Posterior vena cava (tissue), 2 donors: ENCODE measurements around the gene CAB39. TPM values are rescaled to one million over a fixed set of nuclear protein-coding genes. Genes with fewer than 3 reads are reported as not detected.
"Not testable (repeated sequence)": the region's sequence is repeated elsewhere in the genome, so short reads cannot be mapped to it uniquely, and the experiment has no call there.

Experiments
- DNase-seq: peaks from one replicate; pipeline ENCODE4 v3.0.0-alpha.2; 2020; ENCODE audit warnings: low spot score
- intact Hi-C, 2 donors: fragments of 100-400 bp; cut with DNase I; formaldehyde crosslinking; loops; one replicate each; pipeline versions ENCODE4 v1.14.1 to v1.14.2; 2022 to 2023
- total RNA-seq, 2 donors: library from RNA; stranded (reverse); fragmentation: NEBNext Ultra II Directional; extraction: Animal tissue kit (Norgen Biotek cat#: 25700); gene quantifications; one replicate each; pipeline ENCODE4 v1.2.1, GENCODE V29; 2021
- donor health status: DM: yes; HTN: yes; CAD: no.
- donor health status: DM: yes; HTN: yes; CAD: no.

The CAB39 gene
- total RNA-seq, 2 donors from 2014 or later = 62.3 to 76.0 TPM

DNA sequence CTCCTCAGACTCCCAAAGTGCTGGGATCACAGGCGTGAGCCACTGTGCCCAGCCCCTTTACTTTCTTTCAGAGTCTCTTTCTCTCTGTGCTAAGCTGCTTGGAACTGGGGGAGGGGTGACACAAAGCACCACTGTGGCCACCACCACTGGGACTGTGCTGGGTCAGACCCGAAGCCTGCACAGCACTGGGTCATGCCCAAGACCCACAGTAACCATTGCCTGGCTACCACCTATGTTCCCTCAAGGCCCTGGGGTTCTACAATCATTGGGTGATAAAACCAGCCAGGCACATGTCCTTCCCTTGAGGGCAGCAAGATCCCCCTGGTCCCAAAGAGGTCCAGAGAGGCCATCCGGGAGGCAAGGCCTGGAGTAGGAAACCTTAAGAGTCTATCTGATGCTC is 9.1 kb upstream of the CAB39 start:
- DNase-seq = no peak
- intact Hi-C loops = loop anchor here in 1 of 2 donors (2.0 kb wide), 1 partner anchor 61 kb away; no protein-coding TSS in a partner anchor

DNA sequence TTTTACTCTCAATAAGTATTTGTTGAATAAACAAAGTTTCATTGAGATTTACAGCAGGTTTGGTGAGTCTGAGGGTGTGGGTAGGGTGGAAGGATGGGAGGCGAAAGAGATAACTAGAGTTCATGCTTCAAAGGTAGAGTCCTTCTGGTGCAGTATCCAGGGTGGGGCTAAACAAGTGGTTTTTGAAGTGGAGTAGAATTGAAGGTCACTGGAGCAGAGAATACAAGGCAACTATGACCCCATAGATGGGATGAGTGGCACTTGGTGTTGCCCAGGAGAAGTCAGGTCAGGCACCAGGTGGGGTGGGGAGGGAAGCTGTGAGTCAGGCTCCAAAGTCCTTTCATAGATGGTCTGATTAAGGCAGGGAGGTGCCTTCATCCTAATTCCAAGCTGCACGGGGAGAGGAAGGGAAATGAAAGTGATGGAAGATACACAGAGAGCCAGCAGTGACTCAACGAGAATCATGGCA is 6.6 kb upstream of the CAB39 start:
- intact Hi-C loops = no loop called here
- no peak for DNase-seq

DNA sequence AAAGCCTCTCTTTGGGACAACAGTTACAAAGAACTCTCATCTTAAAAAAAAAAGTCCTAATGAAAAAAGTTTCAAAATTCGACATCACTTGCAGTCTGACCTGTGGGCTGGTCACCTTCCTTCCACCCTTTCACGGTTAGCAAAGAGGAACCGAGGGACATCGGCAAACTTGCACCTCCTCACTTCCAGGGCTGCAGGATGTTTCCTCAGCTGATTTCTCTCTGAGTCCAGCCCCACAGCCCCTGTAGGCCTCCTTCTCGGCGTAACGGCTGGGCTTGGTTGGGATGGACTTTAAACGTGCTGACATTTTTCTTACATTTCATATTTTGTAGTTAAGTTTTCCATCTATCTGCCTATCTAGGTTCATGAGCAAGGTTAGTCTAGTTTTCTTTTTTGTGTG is 5.7 kb upstream of the CAB39 start:
- DNase-seq = no peak
- intact Hi-C loops = no loop called here

DNA sequence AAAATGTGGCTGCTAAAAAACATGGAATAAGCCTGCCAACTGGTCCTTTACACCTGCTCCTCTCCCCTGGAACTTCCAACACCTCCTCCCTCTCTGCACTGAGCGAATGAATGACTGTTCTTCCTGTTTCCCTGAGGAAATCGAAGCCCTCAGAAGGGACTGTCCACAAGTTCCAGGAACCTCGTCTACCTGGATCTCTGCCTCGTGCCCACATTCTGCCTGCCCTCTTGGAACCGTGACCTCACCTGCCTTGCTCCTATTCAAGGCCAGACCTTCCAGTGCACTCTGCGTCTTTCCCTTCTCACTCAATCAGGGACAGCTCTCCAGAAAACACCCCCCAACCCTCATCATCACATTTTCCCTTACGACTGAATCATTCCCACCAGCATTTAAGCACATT is 4.4 kb upstream of the CAB39 start:
- intact Hi-C loops = no loop called here
- DNase-seq = no peak

DNA sequence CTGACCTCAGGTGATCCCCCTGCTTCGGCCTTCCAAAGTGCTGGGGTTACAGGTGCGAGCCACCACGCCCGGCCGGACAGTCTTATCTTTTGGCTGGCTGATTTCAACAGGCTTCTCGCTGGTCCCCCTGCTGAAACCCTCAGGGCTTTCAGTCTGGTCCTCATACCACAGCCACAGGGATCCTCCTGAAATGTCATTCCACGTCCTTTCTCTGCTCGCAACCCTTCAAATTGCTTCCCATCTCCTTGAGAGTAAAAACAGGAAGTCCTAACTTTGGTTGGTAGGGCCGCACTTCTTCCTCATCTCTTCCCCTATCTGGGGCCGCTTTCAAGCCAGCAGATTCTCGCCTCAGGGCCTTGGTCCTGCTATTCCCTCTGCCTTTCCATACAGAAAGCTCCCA is 1.4 kb upstream of the CAB39 start:
- intact Hi-C loops = loop anchor here in 1 of 2 donors (5.0 kb wide), 1 partner anchor 86 kb away; no protein-coding TSS in a partner anchor

DNA sequence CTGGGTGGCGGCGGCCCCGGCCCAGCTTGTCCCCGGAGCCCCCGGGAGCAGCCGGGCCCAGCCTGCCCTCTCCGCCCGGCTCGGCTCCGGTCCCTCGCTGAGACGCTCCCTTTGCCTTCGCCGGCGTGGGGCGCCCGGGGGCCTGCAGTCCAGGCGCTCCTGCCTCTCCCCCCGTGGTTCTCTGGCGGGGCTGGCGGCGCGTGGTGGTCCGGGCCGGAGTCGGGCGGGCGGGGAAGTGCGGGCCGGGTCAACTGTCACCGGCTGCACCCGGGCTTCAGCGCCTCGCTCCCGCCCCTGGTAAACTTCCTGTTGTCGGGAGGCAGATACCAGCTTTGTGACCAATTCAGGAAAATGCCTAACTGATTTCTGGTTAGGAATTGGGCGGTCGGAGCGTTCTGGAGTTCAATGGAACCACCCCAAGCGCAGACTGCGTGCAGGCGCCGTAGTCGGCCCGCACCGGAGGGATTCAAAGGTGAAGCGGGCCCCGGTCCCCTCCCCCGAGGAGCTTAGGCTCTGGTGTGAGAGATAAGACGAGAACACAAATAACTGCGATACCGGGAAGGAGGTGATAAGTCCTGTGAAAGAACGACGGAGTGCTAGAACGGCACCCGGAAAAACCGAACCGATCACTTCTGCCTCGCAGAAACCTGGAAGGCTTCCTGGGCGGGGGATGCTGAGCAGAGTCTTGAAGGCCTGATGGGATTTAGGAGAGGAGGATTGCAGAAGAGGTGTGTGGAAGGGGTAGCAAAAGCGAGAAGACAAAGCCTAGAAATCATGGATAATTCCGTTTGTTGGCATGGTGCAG is 891 bp downstream of the CAB39 start:
- peak; percentile 88 for DNase-seq
- intact Hi-C loops = loop anchor here in 1 of 2 donors (5.0 kb wide), 1 partner anchor 84 kb away; no protein-coding TSS in a partner anchor

More for the DNA sequence above, 1.4 kb upstream of the CAB39 start:
- no peak for DNase-seq

DNA sequence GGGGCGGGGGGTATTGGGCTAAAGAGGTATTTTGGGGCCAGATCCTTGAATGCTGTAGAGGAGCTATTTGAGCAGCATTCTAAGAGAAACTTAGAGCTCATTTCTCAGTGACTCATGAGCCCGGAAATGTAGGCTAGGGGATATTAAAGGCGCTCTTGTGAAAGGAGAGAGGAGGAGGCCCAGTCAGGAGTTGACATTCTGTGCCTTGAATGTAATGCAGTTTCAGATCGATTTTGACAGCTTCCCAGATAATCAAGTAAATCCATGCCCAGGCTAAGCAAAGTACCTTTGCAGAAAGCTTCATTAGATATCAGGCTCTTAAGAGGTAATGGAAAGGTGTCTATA is 1.5 kb downstream of the CAB39 start:
- DNase-seq = no peak
- intact Hi-C loops = loop anchor here in 1 of 2 donors (5.0 kb wide), 1 partner anchor 83 kb away; no protein-coding TSS in a partner anchor

DNA sequence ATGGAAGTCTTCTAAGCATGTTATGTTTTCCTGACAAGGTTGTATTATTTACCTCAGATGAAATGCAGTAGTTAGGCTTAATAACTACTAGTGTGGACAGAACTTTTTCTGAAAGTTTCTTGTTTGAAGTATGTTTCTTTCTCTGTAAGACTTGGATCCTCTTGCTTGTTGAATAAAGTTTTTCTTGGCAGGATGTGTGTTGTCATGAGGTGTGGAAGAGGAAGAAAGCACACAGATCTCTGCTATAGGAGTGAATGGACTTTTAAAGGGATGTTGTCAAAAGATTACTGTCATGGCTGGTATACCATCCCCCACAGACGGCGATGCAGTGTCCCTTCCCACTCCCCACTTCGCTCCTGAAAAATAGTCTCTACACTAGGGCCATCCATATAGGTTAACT is 2.6 kb downstream of the CAB39 start:
- intact Hi-C loops = no loop called here
- no peak for DNase-seq

DNA sequence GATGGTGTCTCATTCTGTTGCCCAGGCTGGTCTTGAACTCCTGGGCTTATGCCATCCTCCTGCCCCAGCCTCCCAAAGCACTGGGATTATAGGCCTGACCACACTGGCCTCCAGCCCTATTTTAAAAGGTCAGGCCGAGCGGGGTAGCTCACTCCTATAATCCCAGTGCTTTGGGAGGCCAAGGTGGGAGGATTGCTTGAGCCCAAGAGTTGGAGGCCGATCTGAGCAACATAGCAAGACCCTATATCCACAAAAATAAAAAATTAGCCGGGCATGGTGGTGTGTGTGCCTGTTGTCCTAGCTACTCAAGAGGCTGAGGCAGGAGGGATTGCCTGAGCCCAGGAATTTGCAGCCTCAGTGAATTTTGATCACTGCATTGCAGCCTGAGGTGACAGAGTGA is 3.9 kb downstream of the CAB39 start:
- no peak for DNase-seq
- intact Hi-C loops = no loop called here

DNA sequence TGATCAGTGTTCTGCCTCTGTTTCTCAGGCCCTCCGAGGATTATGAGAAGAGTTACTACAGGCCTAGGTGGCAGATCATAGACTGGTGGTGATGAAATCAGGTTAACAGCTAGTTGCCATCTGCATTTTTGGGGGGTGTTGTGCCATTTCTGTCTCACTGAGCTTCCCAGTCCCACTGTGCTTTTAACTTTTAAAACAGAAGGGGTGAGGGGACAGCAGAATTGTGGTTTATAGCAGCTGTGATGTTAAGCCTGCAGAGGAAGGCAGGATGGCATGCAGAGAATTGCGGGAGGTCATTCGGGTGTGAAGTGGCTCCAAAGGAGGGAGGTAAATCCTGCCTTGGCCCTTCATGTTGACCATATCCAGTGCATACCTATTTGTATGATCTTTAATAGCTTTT is 5.0 kb downstream of the CAB39 start:
- DNase-seq = no peak
- intact Hi-C loops = no loop called here

DNA sequence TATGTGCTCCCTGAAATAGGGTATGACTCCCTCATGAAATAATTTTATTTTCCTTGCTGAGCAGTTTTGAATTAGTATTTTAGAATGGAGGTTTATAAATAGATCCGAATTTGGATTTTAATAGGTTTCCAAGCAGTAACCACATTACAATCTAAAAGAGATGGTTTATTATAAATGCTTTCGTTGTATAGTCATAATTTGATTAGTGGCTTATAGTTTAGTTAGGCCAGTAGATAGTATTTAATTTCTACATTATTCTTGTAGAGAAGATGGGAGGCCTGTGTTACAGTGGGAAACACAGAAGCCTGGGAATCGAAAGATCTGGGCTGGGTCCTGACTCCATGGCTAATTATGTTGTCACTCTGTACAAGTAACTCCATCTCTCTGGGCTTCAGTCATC is 6.7 kb downstream of the CAB39 start:
- intact Hi-C loops = no loop called here
- no peak for DNase-seq

DNA sequence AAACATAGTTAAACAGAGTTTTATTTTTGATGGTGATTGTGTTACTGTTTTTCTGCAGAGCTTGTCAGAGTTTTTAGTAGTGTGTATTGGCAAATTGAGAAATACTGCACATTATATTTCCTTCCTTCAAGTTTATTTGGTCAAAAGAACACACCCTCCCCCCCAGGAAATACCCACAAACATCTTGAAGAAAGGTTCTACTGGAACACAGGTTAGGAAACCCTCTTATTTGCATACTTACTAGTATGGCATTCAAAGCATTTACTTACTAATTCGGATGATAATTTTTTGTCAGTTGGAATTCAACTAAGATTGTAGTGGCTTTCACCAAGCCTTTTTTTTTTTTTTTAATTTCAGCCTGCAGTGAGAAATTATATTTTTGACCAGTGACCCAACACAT is 9.1 kb downstream of the CAB39 start:
- intact Hi-C loops = no loop called here
- no peak for DNase-seq

DNA sequence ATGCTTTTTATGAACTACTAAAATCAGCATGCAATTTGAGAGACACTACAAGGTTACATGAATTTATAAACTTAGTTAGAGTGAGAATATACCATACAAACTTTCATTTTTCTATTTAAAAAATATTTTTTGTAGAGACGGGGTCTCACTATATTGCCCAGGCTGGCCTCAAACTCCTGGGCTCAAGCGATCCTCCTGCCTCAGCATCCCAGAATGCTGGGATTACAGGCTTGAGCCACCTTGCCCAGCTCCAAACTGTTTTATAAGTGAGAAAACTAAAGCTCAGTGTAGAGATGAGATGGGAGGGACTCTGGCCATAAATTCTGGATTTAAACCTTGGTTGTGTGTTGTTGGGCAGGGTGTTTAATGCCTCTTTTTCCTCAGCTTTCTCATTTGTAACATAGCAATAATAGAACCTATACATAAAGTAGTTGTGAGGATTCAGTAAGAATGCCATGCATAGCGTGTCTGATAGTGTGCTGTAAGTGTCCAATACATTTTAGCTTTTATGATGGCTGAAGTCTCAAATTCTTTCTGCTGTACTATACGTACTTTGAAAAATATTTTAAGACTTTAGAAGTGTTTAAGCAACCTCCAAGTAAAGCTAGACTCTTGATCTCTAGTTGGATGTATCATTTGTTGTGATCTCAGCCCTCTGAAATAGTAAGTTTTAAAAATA is 9.7 kb downstream of the CAB39 start:
- no peak for DNase-seq
- intact Hi-C loops = no loop called here

DNA sequence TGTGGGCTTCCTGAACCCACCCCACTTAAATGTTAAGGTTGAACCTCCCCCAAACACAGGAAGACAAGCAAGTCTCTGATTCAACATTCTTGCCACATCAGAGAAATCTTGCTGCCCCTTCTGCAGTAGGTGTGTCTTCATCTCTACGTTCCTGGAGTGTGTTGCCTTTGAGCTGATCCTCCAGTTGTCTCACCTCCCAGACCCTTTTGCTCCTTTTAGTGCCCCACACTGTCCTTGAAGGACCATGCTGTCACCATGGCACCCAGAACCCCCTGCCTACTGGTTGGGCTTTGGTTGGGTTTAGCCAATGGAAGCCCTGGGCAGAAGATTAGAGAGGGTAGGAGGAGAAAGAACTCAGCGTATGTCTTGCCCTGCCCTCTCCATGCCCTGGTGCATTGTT is 10.7 kb downstream of the CAB39 start:
- intact Hi-C loops = no loop called here
- DNase-seq = no peak

DNA sequence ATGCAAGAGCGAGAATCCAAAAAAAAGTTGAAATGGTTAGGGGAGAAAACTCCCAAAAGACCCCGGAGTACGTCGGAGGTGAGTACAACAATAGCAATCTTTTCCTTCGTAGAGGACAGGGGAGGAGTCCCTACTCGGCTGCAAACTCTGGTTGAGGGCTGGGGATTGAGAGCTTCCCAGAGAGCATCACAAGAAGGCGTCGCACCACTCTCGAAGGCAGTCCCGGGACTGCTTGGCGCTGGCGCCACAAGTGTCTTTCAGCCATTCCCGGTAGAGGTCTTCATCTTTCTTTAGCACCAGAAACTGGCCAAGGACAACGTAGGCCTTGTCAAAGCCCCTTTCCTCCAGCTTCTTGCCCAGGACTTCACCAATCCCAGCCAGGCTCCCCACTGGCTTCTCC is 12.3 kb downstream of the CAB39 start:
- intact Hi-C loops, DNase-seq: not testable (repeated sequence)

DNA sequence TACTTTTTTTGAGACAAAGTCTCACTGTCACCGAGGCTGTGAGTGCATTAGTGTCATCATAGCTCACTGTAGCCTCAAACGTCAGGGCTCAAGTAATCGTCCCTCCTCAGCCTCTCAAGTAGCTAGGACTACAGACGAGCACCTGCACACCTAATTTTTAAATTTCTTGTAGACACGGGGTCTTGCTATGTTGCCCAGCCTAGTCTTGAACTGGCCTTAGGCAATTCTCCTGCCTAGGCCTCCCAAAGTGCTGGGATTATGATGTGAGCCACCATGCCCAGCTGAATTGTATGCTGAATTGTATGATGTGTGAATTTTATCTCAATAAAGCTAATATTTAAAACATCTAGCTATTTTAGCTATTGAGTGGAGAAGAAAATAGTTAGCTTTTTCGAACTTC is 18.9 kb downstream of the CAB39 start:
- intact Hi-C loops = loop anchor here in 1 of 2 donors (10.0 kb wide), 1 partner anchor 63 kb away; no protein-coding TSS in a partner anchor

DNA sequence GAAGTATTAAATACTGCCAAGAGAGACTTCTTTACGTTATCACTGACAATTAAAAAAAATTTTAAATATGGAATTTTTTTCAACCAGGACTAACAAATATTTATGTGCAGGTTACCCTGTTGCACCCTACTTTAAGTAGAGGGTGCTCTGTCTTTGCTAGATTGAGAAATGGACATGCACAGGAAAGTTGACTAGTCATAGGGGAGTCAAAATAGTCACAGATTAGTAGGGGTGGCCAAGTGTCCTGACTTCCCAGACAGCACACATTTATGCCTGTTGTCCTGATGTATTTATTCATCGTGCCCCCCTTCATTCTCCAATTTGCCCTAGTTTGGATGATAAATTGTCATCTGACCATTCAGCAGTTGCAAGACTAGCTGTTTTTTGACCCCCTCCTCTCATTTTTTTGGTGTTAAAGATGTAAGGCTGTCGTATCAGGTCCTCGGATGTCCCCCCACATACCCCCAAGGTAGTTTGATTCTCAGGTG is 20.3 kb downstream of the CAB39 start:
- no peak for DNase-seq
- intact Hi-C loops = loop anchor here in 1 of 2 donors (10.0 kb wide), 1 partner anchor 62 kb away; no protein-coding TSS in a partner anchor

More for the DNA sequence above, 18.9 kb downstream of the CAB39 start:
- no peak for DNase-seq

DNA sequence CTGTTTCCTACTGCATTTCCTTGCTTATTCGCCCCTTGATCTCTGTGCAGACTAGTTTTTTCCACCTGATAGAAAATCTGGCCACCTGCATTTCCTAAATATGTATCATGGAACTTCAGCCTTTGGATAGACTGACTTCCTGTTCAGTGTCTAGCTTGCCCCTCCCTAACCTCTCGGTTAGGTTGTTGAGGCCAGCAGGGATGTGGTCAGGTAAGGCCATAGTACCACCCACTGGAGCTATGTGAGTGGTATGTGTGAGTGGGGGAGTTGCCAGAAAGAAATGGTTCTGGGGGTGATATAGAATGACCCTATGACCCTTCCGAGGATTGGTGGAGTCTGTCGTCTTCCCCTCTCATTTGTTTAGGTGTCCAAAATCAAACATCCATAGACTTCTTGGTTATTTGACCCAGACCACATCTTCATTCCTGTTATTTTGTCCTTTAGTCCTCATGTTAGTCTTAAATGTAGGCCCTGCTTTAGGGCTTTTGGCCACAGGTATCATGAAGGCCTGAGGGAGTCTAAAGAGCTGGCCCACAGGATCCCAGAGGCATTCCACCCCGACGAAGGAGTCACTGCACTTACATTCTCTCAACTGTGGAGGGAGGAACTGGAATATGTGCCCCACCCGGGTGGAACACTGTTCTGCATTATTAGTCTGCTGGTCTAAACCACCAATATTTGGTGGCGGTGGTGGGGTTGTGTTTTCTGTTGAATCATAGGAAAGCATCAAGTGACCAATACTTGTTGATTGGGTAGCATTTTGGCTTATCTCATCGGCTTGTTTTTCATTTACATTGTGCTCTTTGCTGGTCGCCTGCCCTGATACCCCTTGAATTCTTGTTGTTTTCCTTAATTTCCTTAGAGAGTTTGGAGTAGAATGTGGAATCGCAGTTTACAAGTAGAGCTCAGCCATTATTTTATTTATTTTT is 21.9 kb downstream of the CAB39 start:
- intact Hi-C loops = loop anchor here in 1 of 2 donors (10.0 kb wide), 1 partner anchor 60 kb away; no protein-coding TSS in a partner anchor
- no peak for DNase-seq

DNA sequence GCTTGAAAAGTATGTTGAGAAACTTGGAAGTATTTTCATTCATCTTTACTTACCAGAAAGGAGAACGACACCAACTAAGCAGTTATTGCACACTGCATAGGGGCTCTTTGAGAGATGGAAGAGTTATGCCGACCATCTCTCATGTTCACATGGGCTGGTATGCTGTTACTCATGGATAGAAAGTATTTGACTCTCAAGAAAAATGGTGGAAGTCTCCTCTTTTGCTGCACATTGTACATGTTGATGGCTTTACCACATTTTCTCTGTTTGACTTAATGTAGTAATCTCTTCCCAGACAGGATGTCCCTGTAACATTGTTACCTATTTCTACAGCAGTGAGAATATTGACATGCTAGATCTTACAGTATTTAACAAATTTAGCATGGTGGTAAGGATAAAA is 23.2 kb downstream of the CAB39 start:
- DNase-seq = no peak
- intact Hi-C loops = loop anchor here in 1 of 2 donors (10.0 kb wide), 1 partner anchor 59 kb away; no protein-coding TSS in a partner anchor
